Right ventricle myocardium inferior (tissue), 1 donor: ENCODE measurements around the gene RNF26. TPM values are rescaled to one million over a fixed set of nuclear protein-coding genes. Genes with fewer than 3 reads are reported as not detected.

Experiments
- ATAC-seq: fragments of 200-7000 bp; cut with Tn5 transposase; one replicate; pipeline ENCODE4 v1.9.1; 2020; ENCODE audit warnings: mild to moderate bottlenecking, moderate library complexity
- DNase-seq: peaks from one replicate; pipeline ENCODE4 v3.0.0; 2021; ENCODE audit errors: missing footprints
- intact Hi-C: fragments of 100-400 bp; cut with DNase I; formaldehyde crosslinking; loops from one replicate; pipeline ENCODE4 v1.11.0; 2022
- total RNA-seq: library from RNA; stranded (reverse); fragmentation: NEBNext Ultra II Directional; extraction: Animal tissue kit (Norgen Biotek cat#: 25700); gene quantifications from one replicate; pipeline ENCODE4 v1.2.1, GENCODE V29; 2021
- donor health status: DM: no; HTN: yes; CAD: no; lungs with severe emphysema.

Gene RNF26
- total RNA-seq, 1 donor from 2014 or later = 13.1 TPM

GRCh38 chr11:119314726-119315125 is 19.6 kb upstream of the RNF26 start:
- ATAC-seq (no peak), DNase-seq (no peak)
- intact Hi-C loops = no loop called here

DNA sequence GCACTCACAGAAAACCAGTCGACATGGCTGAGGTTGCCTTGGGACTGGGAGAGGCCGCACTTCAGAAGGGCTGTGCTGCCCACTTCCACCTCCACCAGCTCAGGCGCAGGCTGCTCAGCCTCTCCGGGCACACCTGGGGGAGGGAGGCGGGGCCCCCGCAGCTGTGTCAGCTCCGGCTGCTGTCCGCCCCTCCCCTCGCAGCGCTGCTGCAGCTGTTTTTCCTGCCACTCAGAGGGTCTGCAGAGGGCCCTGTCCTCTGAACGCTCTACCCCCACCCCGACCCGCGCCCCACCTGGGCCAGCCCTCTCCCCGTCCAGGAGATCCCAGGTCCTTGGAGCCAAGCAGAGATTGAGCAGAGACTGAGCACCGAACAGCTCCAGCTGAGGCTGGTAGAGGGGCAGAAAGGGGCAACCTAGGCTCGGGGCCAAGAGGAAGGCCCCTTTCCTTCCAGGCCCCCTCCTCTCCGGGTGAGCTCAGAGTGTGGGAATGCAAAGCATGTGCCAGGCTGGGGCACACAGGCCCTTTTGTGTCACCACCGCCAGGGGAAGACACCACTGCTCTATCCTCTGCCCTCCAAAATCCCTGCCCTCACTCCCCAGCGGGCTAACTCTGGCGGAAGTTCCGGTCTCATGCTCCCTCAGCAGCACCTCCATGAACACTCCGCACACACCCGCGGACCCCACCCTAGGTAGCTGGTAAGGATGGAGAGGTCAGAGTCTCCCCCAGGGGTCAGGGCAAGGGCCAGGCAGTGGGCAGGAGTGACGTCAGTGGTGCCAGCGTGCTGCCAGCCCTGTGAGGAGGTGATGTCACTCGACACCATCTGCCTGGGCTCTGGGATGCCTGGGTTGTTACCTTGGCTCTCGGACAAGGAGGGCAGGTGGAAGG is 19.0 kb upstream of the RNF26 start:
- intact Hi-C loops = loop anchor here (2.0 kb wide), 1 partner anchor 111 kb away; no protein-coding TSS in a partner anchor
- peak; percentile 40 for ATAC-seq
- no peak for DNase-seq

- ATAC-seq = peak; percentile 12
- intact Hi-C loops = loop anchor here (2.0 kb wide), 1 partner anchor 111 kb away; no protein-coding TSS in a partner anchor
- DNase-seq = no peak
Observed at GRCh38 chr11:119316016-119316728, 18.2 kb upstream of the RNF26 start.

DNA sequence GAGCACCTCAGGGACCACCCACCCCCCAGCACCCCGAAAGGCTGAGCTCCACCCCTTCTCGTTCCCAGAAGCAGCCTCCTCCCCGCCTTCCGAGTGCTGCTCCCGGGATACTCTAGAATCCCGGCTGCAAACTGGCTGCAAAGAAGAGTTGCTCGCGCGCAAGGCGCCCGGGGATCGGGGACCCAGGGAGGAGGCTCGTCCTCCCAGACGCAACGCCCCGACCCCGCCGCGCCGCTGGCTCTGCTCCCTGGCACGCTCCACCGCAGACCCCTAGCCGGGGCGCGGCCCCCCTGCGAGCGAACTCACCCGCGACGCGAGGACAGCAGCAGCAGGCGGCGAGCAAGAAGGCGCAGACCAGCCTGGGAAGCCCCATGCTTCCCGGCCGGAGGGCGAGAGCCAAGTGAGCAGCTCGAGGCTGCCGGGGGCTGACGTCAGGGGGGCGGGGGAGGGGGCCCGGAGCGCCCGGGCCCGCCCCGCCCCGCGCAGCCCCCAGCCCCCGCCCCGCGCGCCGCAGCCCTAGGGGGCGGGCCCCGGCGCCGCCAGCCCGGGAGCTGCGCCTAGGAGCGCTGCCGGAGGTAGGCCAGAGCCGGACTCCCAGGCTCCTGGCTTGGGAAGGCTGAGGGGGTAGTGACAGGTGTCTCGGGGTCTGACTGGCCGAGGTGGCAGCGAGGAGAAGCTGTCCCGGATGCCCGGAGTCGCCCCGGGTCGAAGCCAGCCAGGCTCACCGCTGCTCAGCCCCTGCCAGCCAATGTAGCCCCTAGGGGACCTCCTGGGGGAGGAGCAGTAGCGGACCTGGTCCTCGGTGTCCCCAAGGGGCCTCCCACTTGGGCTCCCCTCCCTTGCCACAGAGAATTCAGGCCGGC is 17.4 kb upstream of the RNF26 start, which contains the start of gene MCAM:
Gene MCAM, minus strand, starts transcription at position 402 of the 863 bp plus-strand sequence. Its CDS starts 29 bp downstream, at position 373.
- ATAC-seq = peak; percentile 38
- DNase-seq = no peak
- intact Hi-C loops = loop anchor here (2.0 kb wide), 1 partner anchor 112 kb away; no protein-coding TSS in a partner anchor

GRCh38 chr11:119317592-119318239 is 16.6 kb upstream of the RNF26 start:
- DNase-seq (no peak), ATAC-seq (no peak)
- intact Hi-C loops = loop anchor here (2.0 kb wide), 1 partner anchor 113 kb away; no protein-coding TSS in a partner anchor

GRCh38 chr11:119318240-119319135 is 15.8 kb upstream of the RNF26 start:
- intact Hi-C loops = no loop called here
- no peak for DNase-seq
- no peak for ATAC-seq

GRCh38 chr11:119319136-119319699 is 15.1 kb upstream of the RNF26 start:
- ATAC-seq (no peak), DNase-seq (no peak)
- intact Hi-C loops = no loop called here

- ATAC-seq (no peak), DNase-seq (no peak)
- intact Hi-C loops = loop anchor here (5.0 kb wide), 2 partner anchors 52 to 212 kb away; partner anchors contain the start of gene C2CD2L
Observed at GRCh38 chr11:119319700-119320239, 14.6 kb upstream of the RNF26 start.

DNA sequence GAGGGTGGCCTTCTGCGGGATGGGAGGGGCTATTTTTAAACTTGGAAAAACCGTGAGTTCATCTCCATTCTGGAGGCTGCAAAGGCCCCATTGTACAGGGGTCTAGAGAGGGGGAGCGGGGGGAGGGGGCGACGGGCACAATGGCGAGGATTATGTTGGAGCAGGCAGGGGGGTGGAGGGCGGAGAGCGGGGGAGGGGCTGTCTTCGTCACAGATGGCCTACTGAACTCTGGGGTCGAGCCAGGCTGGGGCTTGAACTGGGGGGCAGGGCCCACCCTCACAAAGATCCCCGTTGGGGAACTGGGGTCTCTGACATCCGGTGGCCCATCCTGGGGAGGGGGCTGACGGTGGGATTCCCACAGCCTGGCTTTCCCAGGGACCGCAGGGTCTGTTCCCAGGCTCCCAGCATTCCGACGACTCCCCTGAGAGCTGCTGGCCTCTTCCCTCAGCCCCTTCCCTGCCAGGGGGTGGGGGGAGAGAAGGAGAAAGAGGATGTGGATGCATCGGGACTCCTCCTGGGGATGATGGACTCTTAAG is 14.0 kb upstream of the RNF26 start:
- ATAC-seq (no peak), DNase-seq (peak; percentile 60)
- intact Hi-C loops = loop anchor here (5.0 kb wide), 2 partner anchors 53 to 213 kb away; partner anchors contain the start of gene C2CD2L

- DNase-seq = peak; percentile 61
- intact Hi-C loops = loop anchor here (5.0 kb wide), 2 partner anchors 54 to 214 kb away; partner anchors contain the start of gene C2CD2L
- peak; percentile 37 for ATAC-seq
Observed at GRCh38 chr11:119320776-119321524, 13.4 kb upstream of the RNF26 start.

GRCh38 chr11:119322360-119322739 is 12.0 kb upstream of the RNF26 start:
- intact Hi-C loops = loop anchor here (5.0 kb wide), 2 partner anchors 55 to 215 kb away; partner anchors contain the start of gene C2CD2L
- DNase-seq = no peak
- no peak for ATAC-seq

DNA sequence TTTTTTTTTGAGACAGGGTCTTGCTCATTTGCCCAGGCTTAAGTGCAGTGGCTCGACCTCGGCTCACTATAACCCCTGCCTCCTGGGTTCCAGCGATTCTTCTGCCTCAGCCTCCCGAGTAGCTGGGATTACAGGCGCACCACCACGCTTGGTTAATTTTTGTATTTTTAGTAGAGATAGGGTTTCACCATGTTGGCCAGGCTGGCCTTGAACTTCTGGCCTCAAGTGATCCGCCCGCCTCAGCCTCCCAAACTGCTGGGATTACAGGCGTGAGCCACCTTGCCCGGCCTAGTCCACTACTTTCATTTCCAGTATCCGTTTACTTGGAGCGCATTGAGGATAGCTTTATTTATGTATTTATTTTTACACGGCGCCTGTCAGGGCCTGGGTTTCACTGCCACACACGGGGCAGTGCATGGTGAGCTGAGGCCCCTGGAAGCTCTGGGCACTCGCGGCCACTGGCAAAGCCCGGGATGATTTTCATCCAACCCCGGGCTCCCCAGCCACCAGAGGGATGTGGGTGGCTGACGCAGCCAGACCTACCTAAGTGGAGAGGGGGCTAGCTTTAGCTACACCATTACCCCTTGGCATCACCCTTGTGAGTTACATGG is 11.3 kb upstream of the RNF26 start:
- peak; percentile 8 for DNase-seq
- ATAC-seq = no peak
- intact Hi-C loops = loop anchor here (5.0 kb wide), 2 partner anchors 56 to 216 kb away; partner anchors contain the start of gene C2CD2L

GRCh38 chr11:119323532-119324033 is 10.7 kb upstream of the RNF26 start:
- intact Hi-C loops = loop anchor here (5.0 kb wide), 2 partner anchors 56 to 216 kb away; partner anchors contain the start of gene C2CD2L
- DNase-seq = peak; percentile 85
- no peak for ATAC-seq

DNA sequence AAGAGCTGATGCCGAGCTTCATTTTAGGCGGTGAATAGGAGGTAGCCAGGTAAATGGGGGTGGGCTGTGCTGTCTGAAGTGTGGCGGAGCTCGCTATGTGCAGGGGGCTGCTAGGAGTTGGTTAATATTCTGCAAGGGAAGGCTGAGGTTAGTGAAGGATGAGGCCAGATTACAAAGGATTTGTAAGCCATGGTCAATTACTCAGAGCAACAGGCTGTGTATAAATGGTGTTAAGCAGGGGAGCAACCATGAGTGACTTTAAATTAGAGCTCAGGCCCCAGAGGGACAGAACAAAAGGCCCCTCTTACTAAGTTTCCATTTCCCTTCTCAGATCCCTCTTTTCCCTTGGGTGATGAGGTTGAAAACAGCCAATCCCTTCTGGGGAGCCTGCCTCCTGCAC is 10.1 kb upstream of the RNF26 start:
- DNase-seq (peak; percentile 0), ATAC-seq (no peak)
- intact Hi-C loops = loop anchor here (5.0 kb wide), 2 partner anchors 57 to 217 kb away; partner anchors contain the start of gene C2CD2L

- ATAC-seq (no peak), DNase-seq (no peak)
- intact Hi-C loops = no loop called here
Observed at GRCh38 chr11:119329320-119329719, 5.0 kb upstream of the RNF26 start.
